Sigmoid colon (tissue), 7 donors: ENCODE results near the gene GDA. TPM values are rescaled to one million over a fixed set of nuclear protein-coding genes. Genes with fewer than 3 reads are reported as not detected.
"Not testable (repeated sequence)": the region's sequence is repeated elsewhere in the genome, so short reads cannot be mapped to it uniquely, and the experiment has no call there.

Source experiments
- DNase-seq: peaks from one replicate; pipeline ENCODE4 v3.0.0-alpha.2; 2019
- H3K27ac ChIP-seq, 4 donors: fragments of 200-600 bp; sonication (generic); one replicate each; pipeline ENCODE4 v1.5.1; 2016 to 2019; ENCODE audit warnings: mild to moderate bottlenecking in 1 of 4
- H3K27me3 ChIP-seq, 3 donors: fragments of 200-600 bp; sonication (generic); one replicate each; pipeline ENCODE4 v1.5.1; 2019; ENCODE audit warnings: mild to moderate bottlenecking in 1 of 3
- H3K36me3 ChIP-seq, 4 donors: fragments of 200-600 bp; sonication (generic); one replicate each; pipeline ENCODE4 v1.5.1; 2016 to 2019
- H3K4me1 ChIP-seq, 4 donors: fragments of 200-600 bp; sonication (generic); one replicate each; pipeline ENCODE4 v1.5.1; 2017 to 2019
- H3K4me3 ChIP-seq, 4 donors: fragments of 200-600 bp; sonication (generic); one replicate each; pipeline ENCODE4 v1.5.1; 2017 to 2019; ENCODE audit warnings: mild to moderate bottlenecking in 2 of 4, moderate library complexity in 1 of 4
- H3K9me3 ChIP-seq, 4 donors: fragments of 200-600 bp in 3 of 4; sonication (generic) in 3 of 4; one replicate each; pipeline versions ENCODE4 v1.5.1 to v1.6.1; 2013 to 2019
- EP300 ChIP-seq, 4 donors: sonication (generic); formaldehyde crosslinking; IDR thresholded peaks; one replicate each; pipeline ENCODE4 v1.6.1; 2017; ENCODE audit warnings: antibody characterized with exemption in 4 of 4
- POLR2A ChIP-seq, 2 donors: fragments of 450-650 bp; IDR thresholded peaks; one replicate each; pipeline ENCODE4 v1.6.1; 2016; ENCODE audit warnings: antibody characterized with exemption in 2 of 2, mild to moderate bottlenecking in 2 of 2, moderate library complexity in 2 of 2
- POLR2AphosphoS5 ChIP-seq, 4 donors: sonication (generic); formaldehyde crosslinking; IDR thresholded peaks; one replicate each; pipeline ENCODE4 v1.6.1; 2017; ENCODE audit warnings: antibody characterized with exemption in 4 of 4
- WGBS, 2 donors: extraction: QIAGEN DNeasy Blood & Tissue Kit; methylation state at CpG; one replicate each; pipeline ENCODE4 v1.1.7; 2013; 5-methylcytosine and 5-hydroxymethylcytosine counted together
- intact Hi-C: fragments of 100-400 bp; cut with DNase I; formaldehyde crosslinking; loops from one replicate; pipeline ENCODE4 v1.15.1; 2023
- polyA plus RNA-seq, 3 donors: library from polyadenylated mRNA; stranded (reverse); fragments of 200-250 nt; gene quantifications; one replicate each; pipeline ENCODE4 v1.2.3, GENCODE V29; 2013
- total RNA-seq, 4 donors: library from RNA; depleted of rRNA; stranded (reverse); fragments of >200 nt; gene quantifications; one replicate each; pipeline ENCODE4 v1.1.0, GENCODE V29; 2016
- TF ChIP-seq, protein P1 (sequence below), 4 experiments: fragments of 450-650 bp in 3 of 4; fragments of 200-600 bp in 1 of 4; IDR thresholded peaks; one replicate each; pipeline ENCODE4 v1.5.1; 2016 to 2019; ENCODE audit warnings: antibody characterized with exemption in 4 of 4, mild to moderate bottlenecking in 3 of 4, moderate library complexity in 2 of 4
- donor health status: healthy with polysubstance abuse.
- donor health status: Bipolar disorder and iron deficiency.
- donor health status: healthy.

The GDA gene
- total and polyA plus RNA-seq, 7 donors: under 0.01 to 63.1 (median 16.0) TPM; not detected in 2

- WGBS, 2 donors: 77 to 82% methylated on average over 1 of the region's 1 CpG
- intact Hi-C loops: no loop called here
These were observed 127.2 kb downstream of the GDA start for GRCh38 chr9:72276429-72276828.

DNA sequence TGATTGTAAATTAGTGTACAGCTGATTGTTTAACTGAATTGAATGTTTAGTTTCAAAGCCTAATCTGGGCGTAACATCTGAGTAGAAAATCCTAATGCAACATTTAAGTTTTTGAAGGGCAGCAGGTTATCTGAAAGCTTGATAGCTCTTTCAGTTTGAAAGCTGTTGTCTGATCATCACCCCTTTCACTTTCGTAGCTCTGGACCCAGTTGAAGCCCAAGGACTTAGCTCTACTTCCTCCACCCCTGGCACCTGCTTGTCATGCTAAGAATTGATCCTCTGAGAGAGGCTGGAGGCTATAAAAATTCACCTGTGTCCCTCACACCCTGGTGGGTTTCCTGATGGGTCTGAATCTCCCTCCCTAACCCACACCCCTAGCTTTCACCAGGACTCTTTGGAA lies 129.7 kb downstream of the GDA start:
- Histone ChIP-seq H3K27me3 (no peaks in the 10 kb centered on the region), H3K27ac (no peak overlapping the region), H3K4me3 (no peak overlapping the region), H3K4me1 (no peaks in the 10 kb centered on the region), H3K36me3 (no peaks in the 10 kb centered on the region), H3K9me3 (no peaks in the 10 kb centered on the region)
- no peak for TF ChIP-seq EP300 (IDR thresholded peaks at IDR 0.05)
- no peak for TF ChIP-seq POLR2A (IDR thresholded peaks at IDR 0.05)
- TF ChIP-seq POLR2AphosphoS5 (IDR thresholded peaks at IDR 0.05): no peak
- TF ChIP-seq, protein P1, sequence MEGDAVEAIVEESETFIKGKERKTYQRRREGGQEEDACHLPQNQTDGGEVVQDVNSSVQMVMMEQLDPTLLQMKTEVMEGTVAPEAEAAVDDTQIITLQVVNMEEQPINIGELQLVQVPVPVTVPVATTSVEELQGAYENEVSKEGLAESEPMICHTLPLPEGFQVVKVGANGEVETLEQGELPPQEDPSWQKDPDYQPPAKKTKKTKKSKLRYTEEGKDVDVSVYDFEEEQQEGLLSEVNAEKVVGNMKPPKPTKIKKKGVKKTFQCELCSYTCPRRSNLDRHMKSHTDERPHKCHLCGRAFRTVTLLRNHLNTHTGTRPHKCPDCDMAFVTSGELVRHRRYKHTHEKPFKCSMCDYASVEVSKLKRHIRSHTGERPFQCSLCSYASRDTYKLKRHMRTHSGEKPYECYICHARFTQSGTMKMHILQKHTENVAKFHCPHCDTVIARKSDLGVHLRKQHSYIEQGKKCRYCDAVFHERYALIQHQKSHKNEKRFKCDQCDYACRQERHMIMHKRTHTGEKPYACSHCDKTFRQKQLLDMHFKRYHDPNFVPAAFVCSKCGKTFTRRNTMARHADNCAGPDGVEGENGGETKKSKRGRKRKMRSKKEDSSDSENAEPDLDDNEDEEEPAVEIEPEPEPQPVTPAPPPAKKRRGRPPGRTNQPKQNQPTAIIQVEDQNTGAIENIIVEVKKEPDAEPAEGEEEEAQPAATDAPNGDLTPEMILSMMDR (IDR thresholded peaks at IDR 0.05): no peak
- no peak for DNase-seq
- 34 to 69% methylated on average over 2 of the region's 2 CpGs for WGBS, 2 donors
- intact Hi-C loops: no loop called here

More at GRCh38 chr9:72276429-72276828, 127.2 kb downstream of the GDA start:
- Histone ChIP-seq H3K4me1 (no peaks in the 10 kb centered on the region), H3K4me3 (no peak overlapping the region), H3K9me3 (no peaks in the 10 kb centered on the region), H3K27me3 (no peaks in the 10 kb centered on the region), H3K27ac (no peak overlapping the region), H3K36me3 (no peaks in the 10 kb centered on the region)
- no peak for TF ChIP-seq POLR2A (IDR thresholded peaks at IDR 0.05)
- no peak for TF ChIP-seq EP300 (IDR thresholded peaks at IDR 0.05)
- TF ChIP-seq, protein P1 (IDR thresholded peaks at IDR 0.05): no peak
- TF ChIP-seq POLR2AphosphoS5 (IDR thresholded peaks at IDR 0.05): no peak
- no peak for DNase-seq

GRCh38 chr9:72280913-72281500 lies 131.8 kb downstream of the GDA start:
- intact Hi-C loops: loop anchor here (5.0 kb wide), 2 partner anchors 471 to 541 kb away; no protein-coding TSS in a partner anchor
- DNase-seq: peak; percentile 86
- H3K4me1 ChIP-seq: no peaks in the 10 kb centered on the region
- H3K36me3 ChIP-seq: no peaks in the 10 kb centered on the region
- no peaks in the 10 kb centered on the region for H3K27me3 ChIP-seq
- no peaks in the 10 kb centered on the region for H3K9me3 ChIP-seq
- no peak overlapping the region for H3K4me3 ChIP-seq
- TF ChIP-seq POLR2AphosphoS5 (IDR thresholded peaks at IDR 0.05) (no peak), EP300 (IDR thresholded peaks at IDR 0.05) (no peak), POLR2A (IDR thresholded peaks at IDR 0.05) (no peak)
- TF ChIP-seq, protein P1 (IDR thresholded peaks at IDR 0.05): peak; percentile 83 to 94 (median 87)
- no peak overlapping the region for H3K27ac ChIP-seq
- 29 to 39% methylated on average over 11 of the region's 11 CpGs for whole genome bisulfite sequencing, 2 donors

DNA sequence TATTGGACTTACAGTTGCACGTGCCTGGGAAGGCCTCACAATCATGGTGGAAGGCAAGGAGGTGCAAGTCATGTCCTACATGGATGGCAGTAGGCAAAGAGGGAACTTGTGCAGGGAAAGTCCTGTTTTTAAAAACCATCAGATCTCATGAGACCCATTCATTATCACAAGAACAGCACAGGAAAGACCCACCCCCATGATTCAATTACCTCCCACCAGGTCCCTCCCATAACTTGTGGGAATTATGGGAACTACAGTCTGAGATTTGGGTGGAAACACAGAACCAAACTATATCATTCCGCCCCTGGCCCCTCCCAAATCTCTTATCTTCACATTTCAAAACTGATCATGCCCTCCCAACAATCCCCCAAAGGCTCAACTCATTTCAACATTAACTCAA lies 140.2 kb downstream of the GDA start:
- intact Hi-C loops: no loop called here
- H3K36me3 ChIP-seq: no peaks in the 10 kb centered on the region
- H3K4me3 ChIP-seq: no peak overlapping the region
- peaks cover 0 to 16% (median 6%) of the 10 kb centered on the region in 4 donors for H3K4me1 ChIP-seq
- no peaks in the 10 kb centered on the region for H3K27me3 ChIP-seq
- H3K9me3 ChIP-seq: no peaks in the 10 kb centered on the region
- no peak for DNase-seq
- 75 to 91% methylated on average over 2 of the region's 2 CpGs for WGBS, 2 donors
- TF ChIP-seq POLR2AphosphoS5 (IDR thresholded peaks at IDR 0.05): no peak
- TF ChIP-seq, protein P1 (IDR thresholded peaks at IDR 0.05): no peak
- no peak for TF ChIP-seq POLR2A (IDR thresholded peaks at IDR 0.05)
- TF ChIP-seq EP300 (IDR thresholded peaks at IDR 0.05): no peak
- no peak overlapping the region for H3K27ac ChIP-seq

- WGBS, 2 donors: 94 to 97% methylated on average over 2 of the region's 2 CpGs
- TF ChIP-seq POLR2AphosphoS5 (IDR thresholded peaks at IDR 0.05) (no peak), EP300 (IDR thresholded peaks at IDR 0.05) (no peak), POLR2A (IDR thresholded peaks at IDR 0.05) (no peak)
- TF ChIP-seq, protein P1 (IDR thresholded peaks at IDR 0.05): no peak
- Histone ChIP-seq H3K4me1 (peaks cover 0 to 16% (median 6%) of the 10 kb centered on the region in 4 donors), H3K9me3 (no peaks in the 10 kb centered on the region), H3K27ac (no peak overlapping the region), H3K4me3 (no peak overlapping the region), H3K27me3 (no peaks in the 10 kb centered on the region), H3K36me3 (no peaks in the 10 kb centered on the region)
- intact Hi-C loops: no loop called here
- no peak for DNase-seq
These were observed 141.1 kb downstream of the GDA start for GRCh38 chr9:72290311-72290710.

DNA sequence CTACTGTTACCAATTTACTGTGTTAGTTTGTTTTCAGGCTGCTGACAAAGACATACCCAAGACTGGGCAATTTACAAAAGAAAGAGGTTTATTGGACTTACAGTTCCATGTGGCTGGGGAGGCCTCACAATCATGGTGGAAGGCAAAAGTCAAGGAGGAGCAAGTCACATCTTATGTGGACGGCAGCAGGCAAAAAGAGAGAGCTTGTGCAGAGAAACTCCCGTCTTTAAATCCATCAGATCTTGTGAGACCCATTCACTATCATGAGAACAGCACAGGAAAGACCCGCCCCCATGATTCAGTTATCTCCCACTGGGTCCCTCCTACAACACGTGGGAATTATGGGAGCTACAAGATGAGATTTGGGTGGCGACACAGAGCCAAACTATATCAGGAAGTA lies 142.3 kb downstream of the GDA start:
- H3K4me3 ChIP-seq, H3K36me3 ChIP-seq, H3K9me3 ChIP-seq, DNase-seq, intact Hi-C loops, H3K27me3 ChIP-seq, H3K27ac ChIP-seq: not testable (repeated sequence)
- H3K4me1 ChIP-seq: peaks cover 0 to 16% (median 9%) of the 10 kb centered on the region in 4 donors
- 75 to 80% methylated on average over 5 of the region's 5 CpGs for WGBS, 2 donors
